Smooth muscle cell (in vitro differentiated cells): Measurements from ENCODE around the gene HEYL. TPM values are rescaled to one million over a fixed set of nuclear protein-coding genes. Genes with fewer than 3 reads are reported as not detected.
A peak's percentile ranks its signal among the peaks of the same experiment; 100 is the strongest.

ENCODE experiments used
- DNase-seq: peaks from one replicate; lab custom pipeline; 2025; ENCODE audit not compliant: unreplicated experiment; lab: John Stamatoyannopoulos, UW
- H2AFZ ChIP-seq: fragments of 200-600 bp; sonication (generic); 2 replicates; pipeline ENCODE4 v1.6.0; 2016; ENCODE audit warnings: antibody characterized with exemption, low read depth, mild to moderate bottlenecking
- H3F3A ChIP-seq: fragments of 200-600 bp; sonication (generic); 2 replicates; pipeline ENCODE4 v1.6.0; 2017; ENCODE audit warnings: antibody characterized with exemption, low read depth
- H3K27ac ChIP-seq: fragments of 200-600 bp; sonication (generic); 2 replicates; pipeline ENCODE4 v1.5.1; 2016; ENCODE audit warnings: low read depth, mild to moderate bottlenecking
- H3K27me3 ChIP-seq: fragments of 200-600 bp; sonication (generic); 2 replicates; pipeline ENCODE4 v1.6.1; 2016; ENCODE audit warnings: low read depth, mild to moderate bottlenecking
- H3K36me3 ChIP-seq: fragments of 200-600 bp; sonication (generic); 2 replicates; pipeline ENCODE4 v1.5.1; 2016; ENCODE audit warnings: low read depth
- H3K4me1 ChIP-seq: fragments of 200-600 bp; sonication (generic); 2 replicates; pipeline ENCODE4 v1.5.1; 2016; ENCODE audit warnings: low read depth
- H3K4me2 ChIP-seq: fragments of 200-600 bp; sonication (generic); 2 replicates; pipeline ENCODE4 v1.6.0; 2016; ENCODE audit warnings: mild to moderate bottlenecking
- H3K4me3 ChIP-seq: fragments of 200-600 bp; sonication (generic); 2 replicates; pipeline ENCODE4 v1.5.1; 2016; ENCODE audit warnings: mild to moderate bottlenecking
- H3K79me2 ChIP-seq: fragments of 200-600 bp; sonication (generic); 2 replicates; pipeline ENCODE4 v1.6.0; 2016; ENCODE audit warnings: low read depth, mild to moderate bottlenecking
- H3K9ac ChIP-seq: fragments of 200-600 bp; sonication (generic); 2 replicates; pipeline ENCODE4 v1.6.0; 2016; ENCODE audit warnings: low read depth
- H3K9me3 ChIP-seq: fragments of 200-600 bp; sonication (generic); replicated peaks from 2 replicates; pipeline ENCODE4 v1.5.1; 2016; ENCODE audit warnings: low read depth
- H4K20me1 ChIP-seq: fragments of 200-600 bp; sonication (generic); 2 replicates; pipeline ENCODE4 v1.6.0; 2016; ENCODE audit warnings: low read depth
- CTCF ChIP-seq: fragments of 200-600 bp; sonication (generic); IDR thresholded peaks from 2 replicates; pipeline ENCODE4 v1.5.1; 2017; ENCODE audit warnings: borderline replicate concordance, mild to moderate bottlenecking, antibody characterized with exemption; ENCODE audit not compliant: insufficient read depth, poor library complexity, severe bottlenecking
- WGBS: methylation state at CpG from one replicate; pipeline ENCODE4 v1.1.7; 2016; ENCODE audit warnings: low lambda C conversion rate; 5-methylcytosine and 5-hydroxymethylcytosine counted together
- polyA plus RNA-seq: library from polyadenylated mRNA; unstranded; fragments of >200 nt; fragmentation: Nextera tagmentation; extraction: Ambion mirVana; gene quantifications from 2 replicates; pipeline ENCODE4 v1.2.1, GENCODE V29; 2016
- total RNA-seq: library from RNA; depleted of rRNA; stranded (reverse); fragments of >200 nt; gene quantifications from 2 replicates; pipeline ENCODE4 v1.2.3, GENCODE V29; 2014

HEYL gene
- total and polyA plus RNA-seq, 2 experiments from 2014 or later, result 7.8 to 16.5 TPM

- H3K4me1 ChIP-seq, result no peaks in the 10 kb centered on the region
- H3K79me2 ChIP-seq, result no peaks in the 10 kb centered on the region
- H3K4me2 ChIP-seq, result no peak overlapping the region
- no peaks in the 10 kb centered on the region for H3K9me3 ChIP-seq
- H3K27me3 ChIP-seq, result no peaks in the 10 kb centered on the region
- no peaks in the 10 kb centered on the region for H3F3A ChIP-seq
- no peaks in the 10 kb centered on the region for H4K20me1 ChIP-seq
- no peak overlapping the region for H3K4me3 ChIP-seq
- no peaks in the 10 kb centered on the region for H3K36me3 ChIP-seq
- no peak overlapping the region for H3K9ac ChIP-seq
- WGBS, result 83% methylated on average over 8 of the region's 8 CpGs
- no peak for DNase-seq
- no peak overlapping the region for H3K27ac ChIP-seq
- no peak overlapping the region for H2AFZ ChIP-seq
- no peak for TF ChIP-seq CTCF
Measured at GRCh38 chr1:39615086-39615673, 24.3 kb downstream of the HEYL start.

DNA sequence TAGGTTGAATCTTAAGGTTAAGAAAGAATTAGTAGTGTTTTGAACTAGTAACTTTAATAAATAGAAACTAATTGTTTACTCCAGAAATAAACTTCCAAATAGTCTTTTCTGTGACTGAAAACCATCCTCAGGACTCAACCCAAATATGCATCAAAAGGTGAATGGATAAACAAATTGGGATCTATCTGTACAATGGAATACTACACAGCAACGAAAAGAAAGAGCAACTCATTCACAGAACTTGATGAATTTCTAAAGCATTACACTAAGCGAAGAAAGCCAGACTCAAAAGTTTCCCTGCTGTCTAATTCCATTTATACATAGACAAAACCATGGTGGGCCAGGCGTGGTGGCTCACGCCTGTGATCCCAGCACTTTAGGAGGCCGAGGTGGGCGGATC is 25.0 kb downstream of the HEYL start:
- Histone ChIP-seq H3K27me3 (no peaks in the 10 kb centered on the region), H3K79me2 (no peaks in the 10 kb centered on the region), H3K9me3 (no peaks in the 10 kb centered on the region), H4K20me1 (no peaks in the 10 kb centered on the region), H3K4me1 (no peaks in the 10 kb centered on the region), H3K4me2 (no peak overlapping the region), H3K4me3 (no peak overlapping the region), H3F3A (no peaks in the 10 kb centered on the region), H3K27ac (no peak overlapping the region), H3K9ac (no peak overlapping the region), H2AFZ (no peak overlapping the region), H3K36me3 (no peaks in the 10 kb centered on the region)
- no peak for DNase-seq
- 97% methylated on average over 6 of the region's 6 CpGs for WGBS
- TF ChIP-seq CTCF, result no peak

- no peak for DNase-seq
- 23% methylated on average over 6 of the region's 6 CpGs for WGBS
- Histone ChIP-seq H3K27ac (peak overlapping the region; percentile 13), H3F3A (no peaks in the 10 kb centered on the region), H4K20me1 (no peaks in the 10 kb centered on the region), H3K9me3 (no peaks in the 10 kb centered on the region), H3K36me3 (no peaks in the 10 kb centered on the region), H3K4me3 (no peak overlapping the region), H3K79me2 (no peaks in the 10 kb centered on the region), H3K4me1 (no peaks in the 10 kb centered on the region), H3K4me2 (peak overlapping the region; percentile 34), H2AFZ (no peak overlapping the region), H3K27me3 (no peaks in the 10 kb centered on the region), H3K9ac (no peak overlapping the region)
- no peak for TF ChIP-seq CTCF
Measured at GRCh38 chr1:39613250-39613649, 26.2 kb downstream of the HEYL start.

GRCh38 chr1:39609618-39610331 is 29.7 kb downstream of the HEYL start:
- no peak overlapping the region for H3K27ac ChIP-seq
- H2AFZ ChIP-seq, result peak overlapping the region; percentile 59
- H3K4me2 ChIP-seq, result peak overlapping the region; percentile 22
- no peak overlapping the region for H3K9ac ChIP-seq
- peak; percentile 81 for TF ChIP-seq CTCF
- no peaks in the 10 kb centered on the region for H3K36me3 ChIP-seq
- no peaks in the 10 kb centered on the region for H3F3A ChIP-seq
- H3K9me3 ChIP-seq, result no peaks in the 10 kb centered on the region
- H3K4me3 ChIP-seq, result no peak overlapping the region
- H3K79me2 ChIP-seq, result no peaks in the 10 kb centered on the region
- no peaks in the 10 kb centered on the region for H4K20me1 ChIP-seq
- 26% methylated on average over 41 of the region's 42 CpGs for WGBS
- DNase-seq, result peak; percentile 30
- H3K4me1 ChIP-seq, result no peaks in the 10 kb centered on the region
- no peaks in the 10 kb centered on the region for H3K27me3 ChIP-seq
